GM21367 (cell line): ENCODE results near the gene CEACAM5.

Source experiments
- ATAC-seq: cut with Tn5 transposase; IDR thresholded peaks from one replicate; pipeline ENCODE4 v1.9.1; 2021; ENCODE audit not compliant: unreplicated experiment

Gene CEACAM5

GRCh38 chr19:41708481-41708880 is at the start of gene CEACAM5:
TSS of gene CEACAM5 (plus strand) at chr19:41708626. CDS start at chr19:41708732, 106 bp downstream.
- no peak for ATAC-seq

DNA sequence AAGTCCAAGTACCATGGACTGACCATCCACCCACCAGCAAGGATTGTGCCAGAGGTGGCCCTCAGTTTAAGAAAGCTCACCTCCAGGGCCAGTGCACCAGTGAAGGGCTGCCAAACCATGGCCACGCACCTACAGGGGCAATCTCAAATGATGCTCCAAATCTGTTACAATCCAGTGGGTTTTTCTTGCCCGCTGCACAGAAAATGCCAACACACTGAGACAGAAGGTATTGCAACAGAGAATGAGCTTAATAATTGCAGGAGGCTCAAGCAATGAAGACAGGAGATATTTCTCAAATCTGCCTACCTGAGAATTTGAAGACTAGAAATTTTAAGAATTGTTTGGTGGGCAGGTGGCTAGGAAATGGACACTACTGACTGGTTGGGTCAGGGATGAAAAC is 42.4 kb upstream of the CEACAM5 start:
- no peak for ATAC-seq

- no peak for ATAC-seq
Measured at GRCh38 chr19:41668315-41668714, 40.1 kb upstream of the CEACAM5 start.

DNA sequence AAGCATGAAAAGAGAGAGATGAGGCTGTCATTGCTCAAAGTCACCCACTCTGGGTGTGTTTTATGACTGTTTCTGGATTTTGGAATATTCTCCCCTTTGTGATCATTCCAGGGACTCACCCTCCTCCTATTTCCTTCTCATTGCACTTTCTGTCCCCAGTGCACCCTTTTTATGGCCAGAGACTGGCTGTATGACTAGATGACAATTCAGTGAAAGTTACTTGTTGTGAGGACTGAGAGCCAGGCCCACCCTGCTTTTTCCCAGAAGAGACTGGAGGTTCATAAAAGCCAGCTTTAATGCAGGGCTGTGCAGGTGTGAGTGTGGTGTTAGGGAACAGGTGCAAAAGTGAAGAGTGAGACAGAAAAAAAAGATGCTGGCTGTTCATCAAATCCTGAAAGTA is 37.7 kb upstream of the CEACAM5 start:
- no peak for ATAC-seq

DNA sequence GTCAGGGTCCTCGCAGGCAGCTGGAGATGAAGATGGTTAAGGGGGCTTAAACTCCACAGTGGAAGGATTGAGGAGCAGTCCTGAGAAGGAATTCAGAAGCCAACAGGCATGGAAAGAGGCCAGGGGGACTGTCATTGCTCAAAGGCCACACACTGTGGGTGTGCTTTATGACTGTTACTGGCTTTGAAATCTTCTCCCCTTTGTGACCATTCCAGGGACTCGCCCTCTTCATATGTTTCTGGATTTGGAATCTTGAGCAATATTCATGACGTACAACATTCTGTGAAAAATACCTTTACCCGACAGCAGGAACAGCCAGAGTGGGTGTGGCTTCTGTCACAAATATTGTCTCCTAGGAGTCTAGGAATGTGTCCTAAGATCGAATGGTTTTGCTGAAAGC is 36.9 kb upstream of the CEACAM5 start:
- no peak for ATAC-seq

- ATAC-seq, result no peak
Measured at GRCh38 chr19:41682437-41682836, 26.0 kb upstream of the CEACAM5 start.

DNA sequence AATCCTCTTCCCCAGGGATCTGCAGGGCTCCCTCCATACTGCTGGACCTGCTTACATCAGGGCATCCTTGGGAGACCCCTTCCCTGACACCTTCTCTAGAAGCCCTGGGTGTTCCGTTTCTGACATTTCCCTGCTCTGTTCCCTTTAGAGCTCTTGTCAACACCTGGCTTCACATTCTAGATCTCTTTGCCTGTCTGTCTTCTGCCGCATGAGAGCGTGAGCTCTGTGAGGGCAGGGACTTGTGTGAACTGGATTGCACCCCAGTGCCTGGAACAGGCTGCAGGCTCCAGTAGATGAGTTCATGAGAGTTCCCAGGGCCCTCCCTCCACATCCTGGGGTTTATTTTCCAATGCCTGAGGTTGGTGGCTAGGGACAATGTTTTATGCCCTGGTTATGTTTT is 21.0 kb upstream of the CEACAM5 start:
- no peak for ATAC-seq

DNA sequence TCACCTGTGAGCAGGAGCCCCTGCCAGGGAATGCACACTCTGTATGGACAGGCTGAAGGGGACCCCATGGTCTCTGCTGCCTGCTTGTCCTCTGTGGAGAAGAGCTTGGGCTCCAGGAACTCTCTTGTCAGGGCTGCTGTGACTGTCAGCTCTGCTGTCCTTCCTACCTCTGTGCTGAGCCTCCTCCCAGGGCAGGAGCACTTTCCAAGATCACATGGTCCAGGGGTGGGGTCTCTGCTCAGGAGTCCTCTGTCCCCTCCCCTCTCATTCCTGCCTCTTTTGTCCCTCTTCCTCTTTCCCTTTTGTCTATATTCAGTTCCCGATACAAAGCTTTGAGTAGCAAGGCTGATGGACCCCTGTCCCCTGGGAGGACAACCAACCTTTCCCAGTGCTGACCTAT is 20.3 kb upstream of the CEACAM5 start, which contains the start of gene CEACAM7:
TSS of gene CEACAM7 (minus strand) at position 173 of the 400 bp plus-strand sequence. CDS start at position 68, 105 bp downstream.
- ATAC-seq, result no peak

DNA sequence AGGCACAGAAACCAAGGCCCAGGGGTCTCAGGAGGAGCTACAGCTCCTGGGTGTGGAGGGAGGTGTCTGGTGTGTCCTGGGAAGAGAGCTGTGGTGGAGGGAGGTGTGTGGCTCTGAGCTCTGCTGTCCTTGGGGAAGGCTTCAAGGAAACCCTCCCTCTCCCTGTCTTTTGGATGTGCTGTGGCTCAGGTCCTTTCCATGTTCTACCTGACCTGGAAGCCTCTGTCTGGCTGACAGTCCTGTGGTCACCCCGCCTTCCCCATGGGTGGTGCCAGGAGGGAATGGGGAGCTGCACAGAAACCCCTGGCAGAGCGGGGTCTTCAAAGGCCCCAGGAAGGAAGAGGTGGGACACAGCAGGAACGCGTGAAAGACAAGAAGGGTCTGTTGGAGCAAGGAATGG is 19.7 kb upstream of the CEACAM5 start:
- no peak for ATAC-seq

DNA sequence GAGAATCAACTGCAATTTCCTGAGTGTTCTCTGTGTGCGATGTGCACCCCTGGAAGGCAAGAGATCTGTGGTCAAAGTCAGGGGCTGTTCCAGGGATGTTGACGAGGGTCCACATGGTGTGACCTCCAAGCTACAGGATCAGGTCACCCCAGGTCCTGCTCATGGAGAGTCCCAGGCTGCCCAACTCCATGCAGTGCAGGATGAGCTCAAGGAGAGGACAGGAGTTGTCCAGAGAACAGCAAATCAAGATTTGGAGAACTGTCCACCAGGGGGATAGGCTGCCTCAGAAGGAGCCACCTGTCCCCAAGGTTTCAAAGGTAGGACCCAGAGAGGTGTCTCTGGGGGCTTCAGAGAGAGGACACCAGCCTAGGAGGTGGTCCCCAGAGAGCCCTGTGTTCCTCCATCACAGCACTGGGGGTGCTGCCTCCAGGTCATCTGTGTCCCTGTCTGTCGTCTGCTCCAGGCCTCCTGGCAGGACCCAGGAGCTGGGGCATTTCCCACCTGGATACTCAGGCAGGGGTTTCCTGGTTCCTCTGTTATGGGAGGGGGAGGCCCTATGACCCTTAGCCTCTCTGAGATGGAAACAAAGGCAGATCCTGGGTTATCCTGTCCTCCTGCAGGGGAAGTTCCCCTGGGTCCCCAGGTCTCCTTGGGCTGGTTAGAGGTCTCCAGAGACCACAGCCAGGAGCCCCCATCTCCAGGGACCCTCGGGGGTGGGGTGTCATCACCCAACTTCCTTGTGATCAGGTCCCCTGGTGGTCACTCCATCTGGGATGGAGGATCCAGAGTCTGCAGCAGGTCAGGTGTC is 18.2 kb upstream of the CEACAM5 start:
- no peak for ATAC-seq

- ATAC-seq, result no peak
Measured at GRCh38 chr19:41690801-41691065, 17.7 kb upstream of the CEACAM5 start.

DNA sequence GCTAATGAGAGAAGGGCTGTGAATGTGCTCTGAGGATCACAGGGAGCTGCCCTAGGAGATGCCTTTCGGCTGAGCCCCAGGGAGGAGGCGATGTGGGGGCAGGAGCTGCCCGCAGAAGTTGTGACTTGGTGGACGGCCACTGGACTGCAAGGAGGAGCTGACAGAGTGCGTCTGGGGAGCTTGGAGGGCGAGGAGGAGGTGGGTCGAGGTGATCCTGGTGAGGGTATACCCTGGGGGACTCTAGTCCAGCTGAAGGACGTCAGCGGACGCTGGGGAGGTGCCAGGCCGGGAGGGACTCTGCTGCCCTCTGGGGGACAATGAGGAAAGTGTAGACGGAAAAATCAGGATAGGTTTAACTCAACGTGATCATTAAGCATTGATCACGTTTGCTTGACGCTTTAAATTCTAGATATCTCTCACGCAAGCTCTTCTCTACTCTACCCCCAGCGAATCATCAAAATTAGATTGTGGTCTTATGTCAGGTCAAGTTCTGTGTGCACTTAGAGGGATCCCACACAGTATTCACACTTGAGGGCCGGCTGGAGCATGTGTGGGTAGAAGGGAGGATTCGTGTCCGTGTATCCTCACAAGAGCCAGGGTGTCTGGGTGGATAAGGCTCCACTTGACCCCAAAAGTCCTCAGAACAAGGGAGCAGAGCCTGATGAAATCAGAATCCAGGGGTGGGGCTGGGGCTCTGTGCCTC is 17.0 kb upstream of the CEACAM5 start:
- no peak for ATAC-seq

DNA sequence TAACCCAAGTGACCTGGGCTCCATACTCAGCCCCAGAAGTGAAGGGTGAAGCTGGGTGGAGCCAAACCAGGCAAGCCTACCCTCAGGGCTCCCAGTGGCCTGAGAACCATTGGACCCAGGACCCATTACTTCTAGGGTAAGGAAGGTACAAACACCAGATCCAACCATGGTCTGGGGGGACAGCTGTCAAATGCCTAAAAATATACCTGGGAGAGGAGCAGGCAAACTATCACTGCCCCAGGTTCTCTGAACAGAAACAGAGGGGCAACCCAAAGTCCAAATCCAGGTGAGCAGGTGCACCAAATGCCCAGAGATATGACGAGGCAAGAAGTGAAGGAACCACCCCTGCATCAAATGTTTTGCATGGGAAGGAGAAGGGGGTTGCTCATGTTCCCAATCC is 14.2 kb upstream of the CEACAM5 start:
- no peak for ATAC-seq

GRCh38 chr19:41694831-41695635 is 13.4 kb upstream of the CEACAM5 start:
- no peak for ATAC-seq

DNA sequence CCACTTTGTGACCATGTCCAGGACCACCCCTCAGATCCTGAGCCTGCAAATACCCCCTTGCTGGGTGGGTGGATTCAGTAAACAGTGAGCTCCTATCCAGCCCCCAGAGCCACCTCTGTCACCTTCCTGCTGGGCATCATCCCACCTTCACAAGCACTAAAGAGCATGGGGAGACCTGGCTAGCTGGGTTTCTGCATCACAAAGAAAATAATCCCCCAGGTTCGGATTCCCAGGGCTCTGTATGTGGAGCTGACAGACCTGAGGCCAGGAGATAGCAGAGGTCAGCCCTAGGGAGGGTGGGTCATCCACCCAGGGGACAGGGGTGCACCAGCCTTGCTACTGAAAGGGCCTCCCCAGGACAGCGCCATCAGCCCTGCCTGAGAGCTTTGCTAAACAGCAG is 12.7 kb upstream of the CEACAM5 start:
- no peak for ATAC-seq

DNA sequence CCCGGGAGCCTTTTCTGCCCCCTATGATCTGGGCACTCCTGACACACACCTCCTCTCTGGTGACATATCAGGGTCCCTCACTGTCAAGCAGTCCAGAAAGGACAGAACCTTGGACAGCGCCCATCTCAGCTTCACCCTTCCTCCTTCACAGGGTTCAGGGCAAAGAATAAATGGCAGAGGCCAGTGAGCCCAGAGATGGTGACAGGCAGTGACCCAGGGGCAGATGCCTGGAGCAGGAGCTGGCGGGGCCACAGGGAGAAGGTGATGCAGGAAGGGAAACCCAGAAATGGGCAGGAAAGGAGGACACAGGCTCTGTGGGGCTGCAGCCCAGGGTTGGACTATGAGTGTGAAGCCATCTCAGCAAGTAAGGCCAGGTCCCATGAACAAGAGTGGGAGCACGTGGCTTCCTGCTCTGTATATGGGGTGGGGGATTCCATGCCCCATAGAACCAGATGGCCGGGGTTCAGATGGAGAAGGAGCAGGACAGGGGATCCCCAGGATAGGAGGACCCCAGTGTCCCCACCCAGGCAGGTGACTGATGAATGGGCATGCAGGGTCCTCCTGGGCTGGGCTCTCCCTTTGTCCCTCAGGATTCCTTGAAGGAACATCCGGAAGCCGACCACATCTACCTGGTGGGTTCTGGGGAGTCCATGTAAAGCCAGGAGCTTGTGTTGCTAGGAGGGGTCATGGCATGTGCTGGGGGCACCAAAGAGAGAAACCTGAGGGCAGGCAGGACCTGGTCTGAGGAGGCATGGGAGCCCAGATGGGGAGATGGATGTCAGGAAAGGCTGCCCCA is 11.8 kb upstream of the CEACAM5 start:
- no peak for ATAC-seq

- no peak for ATAC-seq
Measured at GRCh38 chr19:41697198-41697855, 11.1 kb upstream of the CEACAM5 start.

- ATAC-seq, result no peak
Measured at GRCh38 chr19:41698746-41699230, 9.6 kb upstream of the CEACAM5 start.

DNA sequence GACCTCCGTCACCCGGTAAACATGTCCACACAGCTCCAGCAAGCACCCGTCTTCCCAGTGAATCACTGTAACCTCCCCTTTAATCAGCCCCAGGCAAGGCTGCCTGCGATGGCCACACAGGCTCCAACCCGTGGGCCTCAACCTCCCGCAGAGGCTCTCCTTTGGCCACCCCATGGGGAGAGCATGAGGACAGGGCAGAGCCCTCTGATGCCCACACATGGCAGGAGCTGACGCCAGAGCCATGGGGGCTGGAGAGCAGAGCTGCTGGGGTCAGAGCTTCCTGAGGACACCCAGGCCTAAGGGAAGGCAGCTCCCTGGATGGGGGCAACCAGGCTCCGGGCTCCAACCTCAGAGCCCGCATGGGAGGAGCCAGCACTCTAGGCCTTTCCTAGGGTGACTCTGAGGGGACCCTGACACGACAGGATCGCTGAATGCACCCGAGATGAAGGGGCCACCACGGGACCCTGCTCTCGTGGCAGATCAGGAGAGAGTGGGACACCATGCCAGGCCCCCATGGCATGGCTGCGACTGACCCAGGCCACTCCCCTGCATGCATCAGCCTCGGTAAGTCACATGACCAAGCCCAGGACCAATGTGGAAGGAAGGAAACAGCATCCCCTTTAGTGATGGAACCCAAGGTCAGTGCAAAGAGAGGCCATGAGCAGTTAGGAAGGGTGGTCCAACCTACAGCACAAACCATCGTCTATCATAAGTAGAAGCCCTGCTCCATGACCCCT is 9.0 kb upstream of the CEACAM5 start:
- no peak for ATAC-seq

DNA sequence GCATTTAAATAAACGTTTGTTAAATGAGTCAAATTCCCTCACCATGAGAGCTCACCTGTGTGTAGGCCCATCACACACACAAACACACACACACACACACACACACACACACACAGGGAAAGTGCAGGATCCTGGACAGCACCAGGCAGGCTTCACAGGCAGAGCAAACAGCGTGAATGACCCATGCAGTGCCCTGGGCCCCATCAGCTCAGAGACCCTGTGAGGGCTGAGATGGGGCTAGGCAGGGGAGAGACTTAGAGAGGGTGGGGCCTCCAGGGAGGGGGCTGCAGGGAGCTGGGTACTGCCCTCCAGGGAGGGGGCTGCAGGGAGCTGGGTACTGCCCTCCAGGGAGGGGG is 8.5 kb upstream of the CEACAM5 start:
- no peak for ATAC-seq
